ENCODE data around the gene HDAC4. TPM values are rescaled to one million over a fixed set of nuclear protein-coding genes. Genes with fewer than 3 reads are reported as not detected.

HDAC4 gene
- total RNA-seq, 4 donors from 2014 or later, result 21.6 to 72.7 (median 35.2) TPM

DNA sequence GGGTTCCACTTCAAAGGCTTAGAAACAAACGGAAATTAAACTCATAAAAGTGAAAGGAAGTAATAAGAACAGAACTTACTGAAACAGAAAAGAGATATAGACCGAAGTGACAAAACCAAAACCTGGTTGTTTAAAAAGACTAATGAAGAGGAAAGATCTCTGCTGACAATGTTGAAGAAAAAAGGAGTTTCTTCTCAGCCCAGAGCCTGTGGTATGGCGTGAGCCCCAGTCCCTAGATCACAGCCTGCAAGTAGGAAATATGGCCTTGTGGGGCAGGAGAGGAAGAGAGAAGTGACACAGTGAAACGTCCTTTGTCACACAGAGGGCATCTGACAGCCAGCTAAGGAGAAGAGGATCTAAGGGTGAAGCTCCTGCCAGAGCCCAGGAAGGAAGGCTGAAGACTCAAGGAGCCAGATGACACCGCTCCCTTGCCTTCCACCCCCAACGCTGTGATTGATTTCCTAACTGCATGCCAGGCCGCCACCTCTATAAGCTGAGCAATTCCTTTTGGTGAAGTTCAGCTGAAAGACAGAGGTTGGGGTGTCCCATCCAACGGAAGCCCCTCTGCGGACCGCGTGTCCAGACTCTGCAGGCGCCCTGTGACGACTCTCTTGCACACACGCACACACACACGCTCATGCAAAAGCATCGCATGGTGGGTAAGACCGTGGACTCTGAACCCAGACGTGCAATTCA lies 141.1 kb downstream of the HDAC4 start:
- Histone ChIP-seq H3K9me3 (no peaks in the 10 kb centered on the region), H3K36me3 (no peaks in the 10 kb centered on the region), H3K27ac (peak overlapping the region in 1 of 4 donors; percentile 49), H3K27me3 (no peaks in the 10 kb centered on the region), H3K4me1 (peaks cover 21 to 75% (median 34%) of the 10 kb centered on the region in 3 donors), H3K4me3 (no peak overlapping the region)
- DNase-seq, result no peak
- 77 to 79% methylated on average over 18 of the region's 18 CpGs for WGBS, 2 donors
- TF ChIP-seq, protein P1, sequence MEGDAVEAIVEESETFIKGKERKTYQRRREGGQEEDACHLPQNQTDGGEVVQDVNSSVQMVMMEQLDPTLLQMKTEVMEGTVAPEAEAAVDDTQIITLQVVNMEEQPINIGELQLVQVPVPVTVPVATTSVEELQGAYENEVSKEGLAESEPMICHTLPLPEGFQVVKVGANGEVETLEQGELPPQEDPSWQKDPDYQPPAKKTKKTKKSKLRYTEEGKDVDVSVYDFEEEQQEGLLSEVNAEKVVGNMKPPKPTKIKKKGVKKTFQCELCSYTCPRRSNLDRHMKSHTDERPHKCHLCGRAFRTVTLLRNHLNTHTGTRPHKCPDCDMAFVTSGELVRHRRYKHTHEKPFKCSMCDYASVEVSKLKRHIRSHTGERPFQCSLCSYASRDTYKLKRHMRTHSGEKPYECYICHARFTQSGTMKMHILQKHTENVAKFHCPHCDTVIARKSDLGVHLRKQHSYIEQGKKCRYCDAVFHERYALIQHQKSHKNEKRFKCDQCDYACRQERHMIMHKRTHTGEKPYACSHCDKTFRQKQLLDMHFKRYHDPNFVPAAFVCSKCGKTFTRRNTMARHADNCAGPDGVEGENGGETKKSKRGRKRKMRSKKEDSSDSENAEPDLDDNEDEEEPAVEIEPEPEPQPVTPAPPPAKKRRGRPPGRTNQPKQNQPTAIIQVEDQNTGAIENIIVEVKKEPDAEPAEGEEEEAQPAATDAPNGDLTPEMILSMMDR (IDR thresholded peaks at IDR 0.05), result no peak
- no peak for TF ChIP-seq POLR2A (IDR thresholded peaks at IDR 0.05)
- intact Hi-C loops (cut with DNase I), result no loop called here

DNA sequence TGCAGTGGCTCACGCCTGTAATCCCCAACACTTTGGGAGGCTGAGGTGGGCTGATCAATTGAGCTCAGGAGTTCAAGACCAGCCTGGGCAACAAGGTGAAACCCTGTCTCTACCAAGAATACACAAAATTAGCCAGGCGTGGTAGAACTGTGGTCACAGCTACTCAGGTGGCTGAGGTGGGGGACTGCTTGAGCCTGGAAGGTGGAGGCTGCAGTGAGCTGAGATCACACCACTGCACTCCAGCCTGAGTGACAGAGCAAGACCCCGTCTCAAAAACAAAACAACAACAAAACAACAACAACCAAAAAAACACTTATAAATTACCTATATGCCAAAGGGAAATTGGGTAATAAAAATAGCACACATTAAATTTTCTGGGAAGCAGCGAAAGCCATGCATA lies 141.6 kb downstream of the HDAC4 start:
- WGBS, 2 donors, result 72 to 78% methylated on average over 4 of the region's 4 CpGs
- Histone ChIP-seq H3K36me3 (no peaks in the 10 kb centered on the region), H3K9me3 (no peaks in the 10 kb centered on the region), H3K27me3 (no peaks in the 10 kb centered on the region), H3K4me1 (peaks cover 16 to 71% (median 28%) of the 10 kb centered on the region in 3 donors), H3K4me3 (no peak overlapping the region), H3K27ac (no peak overlapping the region)
- DNase-seq, result no peak
- intact Hi-C loops (cut with DNase I), result no loop called here
- TF ChIP-seq, protein P1 (IDR thresholded peaks at IDR 0.05), result no peak
- no peak for TF ChIP-seq POLR2A (IDR thresholded peaks at IDR 0.05)

DNA sequence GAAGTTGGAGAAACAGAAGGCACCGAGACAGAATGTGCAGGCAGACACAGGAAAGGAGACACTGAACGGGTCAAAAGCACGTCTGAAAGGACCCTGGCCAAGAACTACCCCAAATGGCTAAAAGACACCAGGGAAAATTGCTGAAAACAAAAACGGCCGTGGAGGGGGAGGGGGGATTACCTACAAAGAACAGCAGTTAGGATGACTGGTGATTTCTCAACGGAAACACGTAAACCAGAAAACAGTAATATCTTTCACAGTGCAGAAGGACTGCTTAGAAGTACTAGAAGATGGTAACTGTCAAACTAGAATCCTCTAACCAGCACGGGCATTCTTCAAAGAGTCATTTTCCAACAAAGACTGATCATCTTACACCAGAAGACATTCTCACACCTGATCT lies 142.6 kb downstream of the HDAC4 start:
- TF ChIP-seq, protein P1 (IDR thresholded peaks at IDR 0.05), result no peak
- TF ChIP-seq POLR2A (IDR thresholded peaks at IDR 0.05), result no peak
- no peak for DNase-seq
- no peaks in the 10 kb centered on the region for H3K36me3 ChIP-seq
- intact Hi-C loops (cut with DNase I), result no loop called here
- H3K4me1 ChIP-seq, result peaks cover 19 to 71% (median 21%) of the 10 kb centered on the region in 3 donors
- H3K27me3 ChIP-seq, result no peaks in the 10 kb centered on the region
- H3K27ac ChIP-seq, result no peak overlapping the region
- no peaks in the 10 kb centered on the region for H3K9me3 ChIP-seq
- H3K4me3 ChIP-seq, result no peak overlapping the region
- 85 to 86% methylated on average over 8 of the region's 8 CpGs for WGBS, 2 donors

DNA sequence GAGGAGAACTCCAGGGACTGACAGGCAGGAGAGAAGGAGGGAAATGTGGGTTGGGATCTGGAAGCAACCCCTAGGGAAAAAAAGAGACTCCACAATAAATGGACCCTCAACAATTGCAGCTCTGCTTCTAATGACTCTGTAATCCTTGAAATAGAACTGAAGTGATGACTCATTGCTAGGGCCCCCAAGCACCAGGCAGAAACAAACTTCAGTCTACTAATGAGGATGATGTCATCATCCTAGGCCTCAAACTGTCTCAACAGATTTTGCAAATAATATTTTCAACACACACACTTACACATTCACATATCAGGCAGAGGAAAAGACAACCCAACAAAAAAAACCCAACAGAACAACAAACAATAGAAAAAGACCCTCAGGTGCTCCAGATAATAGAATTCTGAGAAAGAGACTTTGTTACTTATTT lies 143.3 kb downstream of the HDAC4 start:
- Histone ChIP-seq H3K9me3 (no peaks in the 10 kb centered on the region), H3K27ac (peak overlapping the region in 1 of 4 donors; percentile 42), H3K4me3 (no peak overlapping the region), H3K27me3 (no peaks in the 10 kb centered on the region), H3K4me1 (peaks cover 19 to 71% (median 21%) of the 10 kb centered on the region in 3 donors), H3K36me3 (no peaks in the 10 kb centered on the region)
- DNase-seq, result no peak
- intact Hi-C loops (cut with DNase I), result no loop called here
- TF ChIP-seq, protein P1 (IDR thresholded peaks at IDR 0.05), result no peak
- no peak for TF ChIP-seq POLR2A (IDR thresholded peaks at IDR 0.05)

DNA sequence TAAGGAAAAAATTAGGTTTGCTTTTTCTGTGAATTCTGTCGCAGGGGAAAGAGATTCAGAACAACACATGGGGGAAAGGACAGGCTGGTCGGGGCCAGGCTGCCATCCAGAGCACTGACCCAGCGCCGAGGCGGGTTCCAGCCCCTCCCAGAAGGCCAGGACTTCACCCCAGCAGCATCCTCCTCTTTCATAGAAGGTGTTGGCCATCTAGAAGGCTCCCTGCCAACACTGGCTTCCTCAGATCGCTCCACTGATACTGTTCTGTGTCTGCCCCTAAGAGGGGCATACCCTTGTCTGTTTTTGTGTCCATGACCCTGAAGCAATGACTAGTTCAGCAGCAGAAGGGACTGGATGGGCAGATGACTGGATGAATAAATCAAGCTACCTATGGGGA lies 144.5 kb downstream of the HDAC4 start:
- Histone ChIP-seq H3K27me3 (no peaks in the 10 kb centered on the region), H3K9me3 (no peaks in the 10 kb centered on the region), H3K4me1 (peaks cover 21 to 72% (median 26%) of the 10 kb centered on the region in 3 donors), H3K4me3 (no peak overlapping the region), H3K36me3 (no peaks in the 10 kb centered on the region), H3K27ac (peak overlapping the region in 1 of 4 donors; percentile 11)
- no peak for DNase-seq
- intact Hi-C loops (cut with DNase I), result no loop called here
- no peak for TF ChIP-seq POLR2A (IDR thresholded peaks at IDR 0.05)
- TF ChIP-seq, protein P1 (IDR thresholded peaks at IDR 0.05), result no peak
- WGBS, 2 donors, result 66% methylated on average over 6 of the region's 6 CpGs; no CpG with 5 or more reads in 1 of the 2 donors
